Fibroblast of lung (primary cell): ENCODE data around the gene CTDSP1.

Experiments used
- EZH2 ChIP-seq: IDR thresholded peaks from 2 replicates; pipeline ENCODE4 v1.5.1; 2012; ENCODE audit warnings: low read length, control low read depth, mild to moderate bottlenecking; ENCODE audit errors: missing control alignments
- TF ChIP-seq, protein P1 (sequence below), 2 donors: IDR thresholded peaks in 1 of 2; conservative IDR thresholded peaks in 1 of 2; 1 replicate in 1 of 2; 2 replicates in 1 of 2; pipeline ENCODE4 v1.5.1; 2011 to 2012; ENCODE audit warnings: low read length in 2 of 2, control low read depth in 1 of 2, inconsistent platforms in 1 of 2, low read depth in 1 of 2, mild to moderate bottlenecking in 1 of 2

DNA sequence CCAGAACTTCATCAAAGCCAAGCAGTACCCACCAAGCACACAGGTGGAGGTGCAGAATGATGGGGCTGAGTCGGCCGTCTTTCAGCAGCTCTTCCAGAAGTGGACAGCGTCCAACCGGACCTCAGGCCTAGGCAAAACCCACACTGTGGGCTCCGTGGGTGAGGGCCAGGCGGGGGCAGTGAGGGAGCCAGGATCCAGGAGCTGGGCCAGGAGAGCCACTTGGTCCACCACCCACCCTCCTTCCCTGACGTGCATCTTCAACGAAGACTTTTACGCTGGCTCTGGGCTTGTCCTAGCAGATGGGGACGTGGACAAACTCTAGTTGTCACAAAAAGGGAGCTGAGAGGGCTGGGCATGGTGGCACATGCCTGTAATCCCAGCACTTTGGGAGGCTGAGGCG lies 31.1 kb downstream of the CTDSP1 start:
- TF ChIP-seq, protein P1, sequence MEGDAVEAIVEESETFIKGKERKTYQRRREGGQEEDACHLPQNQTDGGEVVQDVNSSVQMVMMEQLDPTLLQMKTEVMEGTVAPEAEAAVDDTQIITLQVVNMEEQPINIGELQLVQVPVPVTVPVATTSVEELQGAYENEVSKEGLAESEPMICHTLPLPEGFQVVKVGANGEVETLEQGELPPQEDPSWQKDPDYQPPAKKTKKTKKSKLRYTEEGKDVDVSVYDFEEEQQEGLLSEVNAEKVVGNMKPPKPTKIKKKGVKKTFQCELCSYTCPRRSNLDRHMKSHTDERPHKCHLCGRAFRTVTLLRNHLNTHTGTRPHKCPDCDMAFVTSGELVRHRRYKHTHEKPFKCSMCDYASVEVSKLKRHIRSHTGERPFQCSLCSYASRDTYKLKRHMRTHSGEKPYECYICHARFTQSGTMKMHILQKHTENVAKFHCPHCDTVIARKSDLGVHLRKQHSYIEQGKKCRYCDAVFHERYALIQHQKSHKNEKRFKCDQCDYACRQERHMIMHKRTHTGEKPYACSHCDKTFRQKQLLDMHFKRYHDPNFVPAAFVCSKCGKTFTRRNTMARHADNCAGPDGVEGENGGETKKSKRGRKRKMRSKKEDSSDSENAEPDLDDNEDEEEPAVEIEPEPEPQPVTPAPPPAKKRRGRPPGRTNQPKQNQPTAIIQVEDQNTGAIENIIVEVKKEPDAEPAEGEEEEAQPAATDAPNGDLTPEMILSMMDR (conservative IDR thresholded peaks at IDR 0.05 in 1 of 2, IDR thresholded peaks at IDR 0.05 in 1 of 2; ENCODE audit: low read depth in 1 of 2, low read length in 2 of 2) = no peak
- no peak for TF ChIP-seq EZH2
